Sigmoid colon (tissue), 3 donors: Measurements from ENCODE around the gene CLN3.

Experiments used
- CTCF ChIP-seq, 4 experiments: fragments of 450-650 bp in 3 of 4; fragments of 200-600 bp in 1 of 4; IDR thresholded peaks; one replicate each; pipeline ENCODE4 v1.5.1; 2016 to 2019; ENCODE audit warnings: antibody characterized with exemption in 4 of 4, mild to moderate bottlenecking in 3 of 4, moderate library complexity in 2 of 4
- POLR2A ChIP-seq, 2 donors: fragments of 450-650 bp; IDR thresholded peaks; one replicate each; pipeline ENCODE4 v1.6.1; 2016; ENCODE audit warnings: antibody characterized with exemption in 2 of 2, mild to moderate bottlenecking in 2 of 2, moderate library complexity in 2 of 2

GRCh38 chr16:28511801-28512789 is 20.2 kb upstream of the CLN3 start:
- TF ChIP-seq POLR2A (IDR thresholded peaks at IDR 0.05) (no peak), CTCF (IDR thresholded peaks at IDR 0.05) (no peak)
